DMS153 treated with DMSO at 0.1 percent for 48 hours (cell line): ENCODE data around the gene OR9Q1.
"Not testable (repeated sequence)": the region's sequence is repeated elsewhere in the genome, so short reads cannot be mapped to it uniquely, and the experiment has no call there.

Source experiments
- DNase-seq: peaks from one replicate; lab custom pipeline; 2025; ENCODE audit not compliant: unreplicated experiment; lab: John Stamatoyannopoulos, UW

OR9Q1 gene, protein sequence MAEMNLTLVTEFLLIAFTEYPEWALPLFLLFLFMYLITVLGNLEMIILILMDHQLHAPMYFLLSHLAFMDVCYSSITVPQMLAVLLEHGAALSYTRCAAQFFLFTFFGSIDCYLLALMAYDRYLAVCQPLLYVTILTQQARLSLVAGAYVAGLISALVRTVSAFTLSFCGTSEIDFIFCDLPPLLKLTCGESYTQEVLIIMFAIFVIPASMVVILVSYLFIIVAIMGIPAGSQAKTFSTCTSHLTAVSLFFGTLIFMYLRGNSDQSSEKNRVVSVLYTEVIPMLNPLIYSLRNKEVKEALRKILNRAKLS

DNA sequence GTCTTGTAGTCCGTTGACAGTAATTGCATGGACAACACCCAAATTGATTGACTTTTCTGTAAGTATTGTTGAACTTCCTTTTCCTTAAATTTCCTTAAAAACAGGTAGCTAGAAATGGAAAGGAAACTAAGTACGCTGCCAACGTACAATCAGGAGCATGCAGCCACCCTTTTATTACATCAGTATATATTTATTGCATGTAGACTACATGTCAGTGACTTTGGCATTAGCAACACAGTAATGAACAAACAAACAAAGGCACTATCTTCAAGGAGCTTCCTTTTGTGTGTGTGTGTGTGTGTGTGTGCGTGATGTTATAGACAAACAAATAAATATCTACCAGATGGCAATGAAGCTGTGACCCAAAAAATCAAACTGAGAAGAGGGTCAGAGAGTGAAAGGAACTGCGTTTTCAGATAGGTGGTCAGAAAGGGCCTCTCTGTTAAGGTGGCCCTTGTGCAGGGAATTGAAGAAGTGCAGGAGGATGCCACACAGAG is at the start of gene OR9Q1:
Gene OR9Q1, plus strand, starts transcription at position 447 of the 497 bp plus-strand sequence. CDS start 155,564 bp downstream, outside the sequence.
- DNase-seq = no peak

DNA sequence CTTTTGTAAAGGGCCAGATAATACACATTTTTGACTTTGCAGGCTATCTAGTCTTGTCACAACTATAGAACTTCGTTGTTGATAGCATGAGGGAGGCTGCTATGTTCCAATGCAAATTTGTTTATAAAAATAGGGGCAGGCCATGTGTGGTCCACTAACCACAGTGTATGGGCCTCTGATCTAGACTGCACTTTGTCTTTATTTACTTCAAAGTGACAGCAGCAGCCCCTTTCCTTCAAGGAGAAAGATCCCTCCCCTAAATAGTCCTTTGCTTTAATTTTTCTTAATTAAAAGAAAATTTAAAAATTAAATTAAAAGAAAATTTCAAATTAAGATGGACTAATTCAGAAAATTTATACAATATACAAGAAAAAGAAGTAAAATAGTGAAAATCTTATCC is 49.5 kb upstream of the OR9Q1 start:
- no peak for DNase-seq

GRCh38 chr11:57974848-57975601 is 48.7 kb upstream of the OR9Q1 start:
- DNase-seq = no peak

GRCh38 chr11:57977709-57978108 is 46.0 kb upstream of the OR9Q1 start:
- no peak for DNase-seq

- DNase-seq = no peak
These were observed 44.8 kb upstream of the OR9Q1 start for GRCh38 chr11:57978686-57979531.

- DNase-seq = no peak
These were observed 44.1 kb upstream of the OR9Q1 start for GRCh38 chr11:57979532-57980079.

GRCh38 chr11:57980201-57980600 is 43.5 kb upstream of the OR9Q1 start:
- DNase-seq = no peak

- no peak for DNase-seq
These were observed 42.1 kb upstream of the OR9Q1 start for GRCh38 chr11:57981536-57981935.

GRCh38 chr11:57982776-57983175 is 40.9 kb upstream of the OR9Q1 start:
- no peak for DNase-seq

DNA sequence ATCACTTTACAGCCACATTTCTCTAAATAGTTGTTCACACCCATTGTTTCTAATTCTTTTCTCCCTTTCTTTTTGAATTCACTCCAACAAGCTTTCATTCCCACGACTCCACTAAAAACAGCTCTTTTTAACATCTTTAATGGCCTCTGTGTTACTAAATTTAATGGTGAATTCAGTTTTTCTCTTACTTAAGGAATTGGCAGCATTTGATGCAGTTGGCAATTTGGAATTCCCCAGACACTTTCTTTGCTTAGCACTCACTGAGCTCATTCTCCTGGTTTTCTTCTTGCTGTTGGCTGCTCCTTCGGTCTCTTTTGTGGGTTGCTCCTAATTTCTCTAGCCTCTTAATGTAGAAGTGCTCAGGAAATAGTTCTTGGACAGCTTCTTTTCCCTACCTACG is 40.5 kb upstream of the OR9Q1 start:
- no peak for DNase-seq

GRCh38 chr11:57999523-57999922 is 24.2 kb upstream of the OR9Q1 start:
- DNase-seq = not testable (repeated sequence)

- DNase-seq = not testable (repeated sequence)
These were observed 23.7 kb upstream of the OR9Q1 start for GRCh38 chr11:58000021-58000420.

- DNase-seq = no peak
These were observed 23.0 kb upstream of the OR9Q1 start for GRCh38 chr11:58000699-58001098.

GRCh38 chr11:58003036-58003435 is 20.6 kb upstream of the OR9Q1 start:
- no peak for DNase-seq

DNA sequence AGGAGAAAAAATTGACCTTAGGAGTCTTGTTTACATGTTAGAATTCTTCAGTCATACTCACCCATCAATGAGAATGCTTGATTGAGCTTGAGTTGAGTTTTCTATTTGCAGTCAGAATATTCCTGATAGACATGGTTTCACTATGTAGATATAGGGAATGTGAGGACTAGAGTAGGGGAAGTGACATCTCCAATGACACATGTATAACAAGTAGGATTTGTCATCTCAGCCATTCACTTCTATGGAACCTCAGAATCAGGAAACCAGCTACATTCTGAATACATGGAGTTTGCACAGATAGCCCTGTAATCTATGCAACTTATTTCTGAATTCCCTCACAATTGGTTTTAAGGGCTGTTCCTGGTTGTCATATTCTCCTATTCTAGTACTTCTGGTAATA is 20.1 kb upstream of the OR9Q1 start:
- DNase-seq = no peak

DNA sequence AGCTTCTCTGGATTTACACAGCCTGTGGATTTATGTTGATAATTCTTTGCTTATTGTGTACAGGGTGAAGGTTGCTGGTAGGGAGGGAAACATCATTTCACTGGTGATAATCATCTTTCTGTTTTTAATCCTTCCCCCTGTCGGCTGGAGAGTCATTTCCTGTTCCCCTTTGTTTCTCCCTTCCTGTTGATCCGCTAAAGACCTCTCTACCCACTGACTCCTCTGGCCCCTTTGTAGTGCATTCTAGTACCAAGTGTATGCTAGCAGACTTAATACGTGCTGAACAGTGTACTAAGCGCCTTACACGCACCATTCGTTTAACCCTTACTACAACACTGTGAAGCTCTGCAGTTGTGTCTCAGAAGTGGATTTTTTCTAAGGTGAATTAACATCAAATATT is 19.0 kb upstream of the OR9Q1 start:
- no peak for DNase-seq

GRCh38 chr11:58006940-58007339 is 16.7 kb upstream of the OR9Q1 start:
- no peak for DNase-seq

GRCh38 chr11:58011771-58012170 is 11.9 kb upstream of the OR9Q1 start:
- DNase-seq = no peak

DNA sequence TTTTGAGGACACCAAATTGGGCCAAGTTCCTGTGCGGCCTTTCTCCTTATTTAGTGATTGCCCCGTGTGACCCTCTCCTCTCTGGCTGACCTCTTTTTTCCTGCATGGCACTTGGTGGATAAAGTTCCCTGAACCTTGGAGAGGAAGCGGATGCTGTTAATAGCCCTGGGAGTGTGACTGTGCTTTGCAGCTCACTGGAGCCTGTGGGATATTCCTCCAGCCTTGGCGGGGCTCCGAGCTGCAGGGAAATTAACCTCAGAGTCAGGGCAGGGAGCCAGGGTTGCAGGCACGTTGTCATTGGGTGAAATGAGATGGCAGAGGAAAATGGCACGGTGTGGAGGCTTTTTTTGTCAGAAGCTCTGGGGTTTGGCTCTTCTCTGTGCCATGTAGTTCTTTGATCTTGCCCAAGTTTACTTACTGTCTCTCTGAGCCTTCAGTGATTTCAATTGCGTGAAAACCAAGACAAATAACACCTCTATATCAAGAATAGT is 965 bp downstream of the OR9Q1 start:
- peak; percentile 38 for DNase-seq

DNA sequence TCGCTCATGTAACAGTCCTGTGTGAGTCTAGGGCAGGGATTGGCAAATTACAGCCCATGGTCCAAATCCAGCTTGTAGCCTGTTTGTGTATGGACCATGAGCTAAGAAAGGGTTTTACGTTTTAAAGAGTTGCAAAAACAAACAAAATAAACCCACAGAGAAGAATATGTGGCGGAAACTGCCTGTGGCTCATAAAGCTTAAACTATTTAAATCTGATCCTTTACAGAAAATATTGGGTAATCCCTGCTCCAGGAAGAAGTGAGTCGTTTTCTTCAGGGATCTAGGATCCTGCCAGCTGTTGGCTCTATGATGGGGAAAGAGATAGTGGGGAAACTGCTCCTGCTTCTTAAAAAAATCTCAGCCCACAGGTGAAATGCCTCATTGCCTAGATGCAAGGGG is 3.7 kb downstream of the OR9Q1 start:
- DNase-seq = no peak
